HG03575 (cell line): ENCODE results near the gene HFE.

ENCODE experiments used
- ATAC-seq: cut with Tn5 transposase; IDR thresholded peaks from one replicate; pipeline ENCODE4 v1.9.1; 2021; ENCODE audit not compliant: unreplicated experiment, insufficient number of reproducible peaks, low FRiP score; ENCODE audit errors: extremely low read depth

Gene HFE

DNA sequence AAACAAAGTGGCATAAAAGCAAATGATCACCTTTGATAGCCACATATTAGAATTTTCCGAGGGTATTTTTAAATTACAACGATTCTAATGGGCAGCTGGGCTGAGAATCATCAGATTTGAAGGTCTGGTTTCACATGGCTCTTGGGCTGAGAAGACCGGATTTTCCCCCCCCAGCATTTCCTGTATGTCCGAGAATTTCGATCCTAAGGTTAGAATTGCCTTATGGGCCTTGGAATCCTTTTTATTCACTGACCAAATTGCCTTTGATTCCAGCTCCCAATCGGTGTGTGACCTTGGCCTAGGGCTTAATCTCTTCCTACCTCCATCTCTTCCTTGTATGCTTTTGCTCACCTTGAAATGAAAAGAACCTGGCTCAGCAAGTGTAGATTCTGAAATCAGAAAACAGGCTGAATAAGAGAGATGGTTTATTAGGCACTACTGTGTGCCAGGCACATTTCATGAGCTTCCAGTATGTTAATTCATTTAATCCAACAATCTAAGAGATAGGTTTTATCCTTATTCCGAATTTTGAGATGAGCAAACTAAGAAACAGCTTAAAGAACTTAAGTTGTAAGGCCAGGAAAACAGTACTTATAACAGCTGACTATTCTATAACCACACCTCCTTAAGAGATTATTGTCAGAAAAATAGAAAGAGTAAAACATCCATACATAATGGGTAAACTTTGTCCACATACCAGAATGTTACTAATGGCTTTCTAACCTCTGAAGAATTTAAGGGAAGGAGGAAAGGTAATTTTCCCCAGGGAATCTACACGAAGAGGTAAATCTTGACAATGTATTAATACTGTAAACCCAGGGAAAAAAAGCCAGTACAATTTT lies 39.4 kb downstream of the HFE start:
- ATAC-seq, result no peak

- ATAC-seq, result no peak
Observed at GRCh38 chr6:26128013-26128771, 41.0 kb downstream of the HFE start.

DNA sequence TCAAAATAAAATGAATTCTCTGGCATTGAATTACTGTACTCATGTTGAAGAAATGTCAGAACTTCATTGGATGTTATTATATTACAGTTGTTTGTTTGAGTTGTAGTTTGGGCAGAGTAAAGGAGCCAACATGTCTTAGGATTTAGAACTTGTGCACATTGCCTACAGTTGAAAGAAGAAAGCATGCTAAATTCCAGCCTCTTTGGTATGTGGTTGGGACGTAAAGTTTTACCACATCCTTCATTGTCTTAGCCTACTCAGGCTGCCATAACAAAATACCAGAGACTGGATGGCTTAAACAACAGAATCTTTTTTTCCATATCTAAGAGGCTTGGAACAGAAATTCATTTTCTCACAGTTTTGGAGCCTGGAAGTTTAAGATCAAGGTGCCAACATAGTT lies 42.4 kb downstream of the HFE start:
- ATAC-seq, result no peak

DNA sequence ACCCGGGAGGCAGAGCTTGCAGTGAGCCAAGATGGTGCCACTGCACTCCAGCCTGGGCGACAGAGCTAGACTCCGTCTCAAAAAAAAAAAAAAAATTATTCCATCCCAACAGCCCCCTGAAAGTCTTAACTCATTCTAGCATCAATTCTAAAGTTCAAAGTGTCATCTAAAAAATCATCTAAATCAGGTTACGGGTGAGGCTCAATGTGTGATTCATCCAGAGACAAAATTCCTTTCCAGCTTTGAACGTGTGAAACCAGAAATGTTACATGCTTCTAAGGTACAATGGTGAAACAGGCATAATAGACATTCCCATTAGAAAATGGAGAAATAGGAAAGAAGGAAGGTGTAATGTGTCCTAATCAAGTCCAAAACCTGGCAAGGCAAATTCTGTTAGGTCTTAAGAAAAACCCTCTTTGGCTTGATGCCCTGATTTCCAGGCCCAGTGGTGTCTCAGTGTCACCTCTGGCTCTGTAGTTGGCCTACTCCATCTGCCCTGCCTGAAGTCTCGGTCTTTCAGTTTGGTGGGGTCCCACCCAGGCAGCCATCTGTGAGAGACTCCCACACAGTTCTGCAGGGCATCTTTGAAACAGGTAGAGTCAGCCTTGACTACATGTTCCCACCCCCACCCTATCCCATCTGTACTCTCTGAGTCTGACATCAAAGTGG lies 43.5 kb downstream of the HFE start:
- no peak for ATAC-seq

DNA sequence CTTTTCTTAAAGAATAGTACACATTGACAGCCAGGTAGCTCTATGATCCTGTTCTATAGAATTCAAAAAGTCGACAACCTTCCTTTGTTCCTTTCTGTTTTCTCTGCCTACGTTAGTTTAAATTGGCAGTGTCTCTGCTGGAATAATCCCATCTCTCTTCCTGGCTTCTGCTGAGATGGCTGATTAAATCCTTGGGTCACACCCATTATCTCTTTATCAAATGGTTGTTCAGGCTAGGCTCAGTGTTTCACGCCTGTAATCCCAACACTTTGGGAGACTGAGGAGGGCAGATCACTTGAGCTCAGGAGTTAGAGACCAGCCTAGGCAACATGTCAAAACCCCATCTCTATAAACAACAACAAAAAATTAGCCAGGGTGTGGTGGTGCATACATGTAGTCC lies 44.4 kb downstream of the HFE start:
- ATAC-seq, result no peak

- no peak for ATAC-seq
Observed at GRCh38 chr6:26133730-26134129, 46.5 kb downstream of the HFE start.

DNA sequence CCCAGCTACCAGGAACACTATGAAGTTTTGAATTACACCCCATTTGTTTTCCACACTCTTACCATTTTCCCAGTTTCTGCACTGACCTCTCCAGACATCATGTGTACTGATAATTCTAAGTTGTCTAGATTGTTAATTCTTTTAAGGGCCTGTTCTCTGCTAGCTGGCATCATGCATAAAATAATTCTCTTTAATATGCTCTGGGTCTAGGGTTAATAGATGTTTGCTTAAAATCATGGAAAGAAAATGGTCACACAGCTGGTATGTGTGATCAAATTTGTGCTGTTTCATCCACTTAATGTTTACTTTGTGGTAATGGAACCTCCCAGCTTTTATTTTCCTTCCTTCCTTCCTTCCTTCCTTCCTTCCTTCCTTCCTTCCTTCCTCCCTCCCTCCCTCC lies 49.1 kb downstream of the HFE start:
- no peak for ATAC-seq

- no peak for ATAC-seq
Observed at GRCh38 chr6:26140254-26140966, 53.2 kb downstream of the HFE start.

- no peak for ATAC-seq
Observed at GRCh38 chr6:26140967-26141294, 53.7 kb downstream of the HFE start.

- ATAC-seq, result no peak
Observed at GRCh38 chr6:26141378-26141904, 54.2 kb downstream of the HFE start.

- ATAC-seq, result no peak
Observed at GRCh38 chr6:26142026-26142425, 54.8 kb downstream of the HFE start.
